ENCODE measurements around the gene LHPP. TPM values are rescaled to one million over a fixed set of nuclear protein-coding genes. Genes with fewer than 3 reads are reported as not detected.

The LHPP gene
- total RNA-seq, 1 experiment from 2014 or later: 17.3 TPM

DNA sequence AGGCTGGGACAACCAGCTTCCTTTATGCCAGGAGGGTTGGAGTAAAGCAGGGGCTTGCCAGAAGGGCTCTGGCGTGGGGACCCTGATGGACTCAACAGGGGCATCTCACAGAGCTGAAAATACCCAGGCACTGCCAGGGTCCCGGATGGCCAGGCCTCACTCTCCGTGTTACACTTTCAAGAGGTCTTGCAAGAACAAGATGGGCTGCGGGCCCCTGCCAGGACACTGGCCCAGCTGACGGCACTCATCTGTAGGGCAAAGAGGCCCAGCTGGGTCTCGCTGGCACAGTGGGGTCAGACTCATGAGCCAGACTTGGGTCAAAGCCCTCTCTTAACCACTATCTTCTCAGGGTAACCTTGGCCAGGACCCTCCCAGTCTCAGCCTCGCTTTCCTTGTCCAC is 191.7 kb downstream of the LHPP start:
- in situ Hi-C loops (cut with HindIII; ENCODE audit: low sequenced_read_pairs): no loop called here
- DNase-seq (ENCODE audit: low spot score): no peak

DNA sequence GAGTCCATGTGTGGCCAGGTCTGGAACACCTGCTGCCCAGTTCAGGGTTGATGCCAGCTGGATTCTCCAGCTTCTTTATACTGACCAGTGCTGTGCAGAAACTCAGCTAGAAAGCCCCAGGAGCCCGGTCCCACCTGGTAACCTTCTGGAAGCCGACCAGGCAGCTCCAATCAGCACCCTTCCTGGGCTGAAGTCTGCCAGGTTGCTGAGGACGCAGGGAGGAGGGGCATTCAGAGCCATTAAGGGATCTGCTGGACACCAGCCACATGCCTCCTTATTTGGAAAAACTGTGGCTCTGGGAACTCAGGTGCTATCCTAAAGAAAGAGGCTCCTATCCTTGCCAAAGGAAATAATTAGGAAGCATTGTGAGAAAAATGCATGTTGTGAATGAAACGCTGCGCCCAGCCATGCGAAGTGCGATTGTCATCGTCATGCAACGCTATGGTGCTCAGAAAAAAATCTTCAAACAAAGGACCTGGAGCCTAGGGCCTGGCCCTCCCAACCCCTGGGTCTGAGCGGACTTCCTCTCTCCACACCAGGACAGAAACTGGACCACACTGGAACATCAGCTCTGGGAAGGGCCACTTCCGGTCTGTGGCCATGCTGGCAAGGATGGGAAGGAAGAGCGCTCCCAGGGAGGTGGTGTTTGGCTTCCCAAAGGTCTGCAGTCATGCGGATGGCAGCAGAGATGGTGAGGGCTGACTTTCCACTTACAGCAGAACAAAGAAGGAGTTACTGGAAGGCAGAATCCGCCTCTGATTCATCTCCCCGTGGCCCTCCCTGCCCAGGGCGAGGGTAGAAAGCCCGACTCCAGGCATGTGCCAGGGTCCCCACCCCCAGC is 192.4 kb downstream of the LHPP start:
- peak; percentile 87 for DNase-seq (ENCODE audit: low spot score)
- in situ Hi-C loops (cut with HindIII; ENCODE audit: low sequenced_read_pairs): no loop called here

DNA sequence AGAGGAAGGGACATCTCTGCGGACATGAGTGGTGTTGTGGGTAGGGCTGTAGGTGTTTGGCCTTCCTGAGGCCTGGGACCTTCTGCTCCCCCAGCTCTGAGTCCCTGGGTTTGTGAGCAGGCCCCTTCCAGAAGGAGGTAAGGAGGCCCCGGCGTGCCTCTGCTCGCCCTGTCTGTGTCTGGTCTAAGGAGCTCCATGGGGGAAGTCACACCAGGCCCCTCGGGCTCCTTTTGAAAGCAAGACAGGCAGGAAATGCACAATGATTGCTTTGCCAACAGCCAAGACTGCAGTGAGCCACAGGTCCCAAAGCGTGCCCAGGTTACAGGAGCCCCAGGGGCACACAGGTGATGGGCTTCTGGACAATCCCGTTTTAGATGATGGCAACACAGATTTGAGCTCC is 193.1 kb downstream of the LHPP start:
- no peak for DNase-seq (ENCODE audit: low spot score)
- in situ Hi-C loops (cut with HindIII; ENCODE audit: low sequenced_read_pairs): no loop called here

DNA sequence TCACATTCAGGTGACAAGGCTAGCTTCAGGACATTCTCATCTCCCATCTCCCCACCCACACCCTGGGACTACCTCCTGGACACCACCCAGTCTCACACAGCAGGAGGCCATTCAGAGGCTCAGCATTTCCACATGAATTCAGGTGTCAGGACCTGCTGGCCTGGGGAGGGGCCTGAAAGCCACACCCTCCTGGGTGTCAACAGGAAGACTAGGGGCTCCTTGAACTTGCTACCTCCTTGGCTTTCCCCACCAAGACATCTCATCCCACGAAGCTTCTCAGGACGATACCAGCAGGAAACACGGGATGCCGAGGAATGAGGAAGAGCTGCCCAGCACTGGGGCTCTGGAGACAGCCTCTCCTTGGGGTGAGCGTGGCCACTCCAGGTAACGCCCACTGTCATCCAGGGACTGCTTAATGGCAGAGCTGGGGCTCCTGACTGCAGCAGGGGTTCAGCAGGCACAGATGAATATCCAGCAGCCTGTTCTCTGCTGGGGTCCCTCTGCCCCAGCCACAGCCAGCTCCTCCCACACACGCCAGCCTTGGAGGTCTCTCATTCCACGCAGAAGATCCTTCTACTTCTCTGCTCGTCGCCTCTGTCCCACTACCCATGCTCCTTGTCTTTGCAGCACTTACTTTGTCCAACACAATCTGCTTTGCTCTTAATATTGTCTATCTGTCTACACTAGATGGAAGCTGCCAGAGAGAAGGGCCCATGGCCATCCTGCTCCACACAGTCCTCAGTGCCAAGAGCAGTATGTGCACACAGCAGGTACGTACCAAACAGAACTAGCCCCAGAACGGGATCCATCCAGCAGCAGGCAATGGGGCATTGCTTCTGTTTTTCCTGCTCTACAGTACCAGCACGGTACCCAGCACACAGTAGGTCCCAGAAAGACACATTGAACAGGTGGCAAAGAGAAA is 193.8 kb downstream of the LHPP start:
- DNase-seq (ENCODE audit: low spot score): peak; percentile 75
- in situ Hi-C loops (cut with HindIII; ENCODE audit: low sequenced_read_pairs): no loop called here

DNA sequence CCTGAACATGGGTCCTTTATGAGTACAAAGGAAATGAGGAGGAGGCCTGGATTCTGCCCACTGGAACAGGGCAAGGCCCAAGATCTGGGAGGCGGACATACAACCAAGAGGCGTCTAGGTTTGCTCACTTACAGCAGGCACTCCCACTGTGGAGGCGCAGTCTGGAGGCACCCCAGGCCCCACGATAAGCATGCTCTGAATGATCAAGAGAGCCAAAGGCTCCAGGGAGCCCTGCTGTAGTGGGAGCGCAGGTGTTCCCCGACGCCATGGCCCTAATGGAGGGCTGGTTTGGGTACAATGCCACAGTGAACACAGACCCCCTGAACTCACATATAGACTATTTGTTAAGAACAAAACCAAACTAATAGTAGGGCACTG is 194.5 kb downstream of the LHPP start:
- in situ Hi-C loops (cut with HindIII; ENCODE audit: low sequenced_read_pairs): no loop called here
- DNase-seq (ENCODE audit: low spot score): no peak

DNA sequence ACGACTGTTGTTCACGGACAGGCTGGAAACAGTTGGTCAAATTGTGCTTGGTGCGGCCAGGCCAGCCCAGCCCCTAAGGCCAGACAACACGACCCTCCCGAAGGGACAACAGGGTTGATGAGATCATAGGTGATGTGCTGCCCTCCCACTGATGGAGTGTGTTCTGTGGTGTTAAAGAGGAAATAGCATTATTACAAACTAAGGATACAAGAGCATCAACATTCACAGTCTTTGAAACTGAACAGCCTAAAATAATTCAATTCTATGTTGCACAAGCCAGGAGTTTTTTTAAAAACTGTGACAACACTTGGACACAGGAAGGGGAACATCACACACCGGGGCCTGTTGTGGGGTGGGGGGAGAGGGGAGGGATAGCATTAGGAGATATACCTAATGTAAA is 194.9 kb downstream of the LHPP start:
- no peak for DNase-seq (ENCODE audit: low spot score)
- in situ Hi-C loops (cut with HindIII; ENCODE audit: low sequenced_read_pairs): no loop called here

DNA sequence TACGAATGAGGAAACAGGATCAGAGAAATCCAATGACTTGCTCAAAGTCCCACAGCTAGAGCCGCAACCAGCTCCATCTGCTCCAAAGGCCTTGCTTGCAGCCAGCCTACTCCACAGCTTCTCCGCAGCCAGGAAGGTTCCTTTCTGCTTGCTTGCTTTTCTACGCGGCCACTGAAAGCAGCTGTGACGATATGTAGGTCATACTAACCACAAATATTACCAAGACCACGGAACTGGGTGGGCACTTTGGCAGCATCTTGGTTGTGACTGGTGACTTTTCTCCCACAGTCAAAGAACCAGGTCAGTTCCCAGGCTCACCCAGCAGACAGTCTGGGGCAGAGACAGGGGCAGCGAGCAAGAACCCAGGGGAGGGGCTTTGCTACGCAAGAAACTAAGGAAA is 196.2 kb downstream of the LHPP start:
- in situ Hi-C loops (cut with HindIII; ENCODE audit: low sequenced_read_pairs): no loop called here
- peak; percentile 67 for DNase-seq (ENCODE audit: low spot score)

DNA sequence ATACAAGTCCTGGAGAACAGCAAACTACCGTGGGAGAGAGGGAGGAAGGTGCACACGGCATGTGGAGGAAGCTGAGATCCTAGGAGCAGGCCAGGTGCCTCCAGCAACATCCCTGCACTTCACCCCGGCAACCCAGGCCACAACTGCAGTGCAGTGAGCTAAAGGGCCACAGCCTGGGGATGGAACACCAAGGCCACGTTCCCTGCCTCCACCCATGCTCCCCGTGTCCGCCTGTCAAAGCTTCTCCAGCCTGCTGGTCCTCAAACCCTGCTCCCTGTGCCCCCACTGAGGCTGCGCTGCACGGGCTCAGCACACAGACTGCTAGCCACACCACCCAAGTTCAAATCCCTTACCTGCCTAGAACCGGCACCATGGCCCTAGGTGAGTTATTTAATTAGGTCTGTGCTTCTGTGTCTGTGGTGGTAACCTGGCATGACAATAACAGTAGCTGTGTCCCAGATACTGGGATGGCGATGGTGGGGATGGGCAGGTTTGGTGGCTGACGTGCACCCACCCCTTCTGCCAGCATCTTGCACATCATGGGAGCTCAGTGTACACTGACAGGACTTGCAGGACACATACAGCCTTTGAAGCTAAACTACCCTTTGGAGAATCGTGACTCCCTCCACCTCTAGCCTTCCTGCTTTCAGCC is 197.1 kb downstream of the LHPP start:
- no peak for DNase-seq (ENCODE audit: low spot score)
- in situ Hi-C loops (cut with HindIII; ENCODE audit: low sequenced_read_pairs): no loop called here

DNA sequence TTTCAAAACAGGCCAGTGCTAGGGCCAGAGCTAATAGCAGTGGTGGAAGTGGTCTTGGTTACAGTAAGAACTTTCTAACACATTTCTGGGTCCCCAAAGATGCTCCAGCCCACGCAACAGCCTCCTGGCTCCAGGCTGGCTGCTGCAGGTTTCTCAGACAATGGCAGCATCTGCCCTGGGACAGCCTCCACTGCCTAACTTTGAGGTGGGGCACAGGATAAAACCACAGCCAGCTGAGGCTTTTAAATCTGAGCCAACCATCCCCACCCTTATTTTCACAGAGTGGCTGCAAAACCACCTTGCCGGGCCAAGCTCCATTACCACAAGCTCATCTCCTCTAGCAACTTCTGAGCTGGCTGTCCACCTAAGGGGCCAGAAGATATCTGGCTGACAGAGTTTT is 197.8 kb downstream of the LHPP start:
- in situ Hi-C loops (cut with HindIII; ENCODE audit: low sequenced_read_pairs): no loop called here
- DNase-seq (ENCODE audit: low spot score): no peak

DNA sequence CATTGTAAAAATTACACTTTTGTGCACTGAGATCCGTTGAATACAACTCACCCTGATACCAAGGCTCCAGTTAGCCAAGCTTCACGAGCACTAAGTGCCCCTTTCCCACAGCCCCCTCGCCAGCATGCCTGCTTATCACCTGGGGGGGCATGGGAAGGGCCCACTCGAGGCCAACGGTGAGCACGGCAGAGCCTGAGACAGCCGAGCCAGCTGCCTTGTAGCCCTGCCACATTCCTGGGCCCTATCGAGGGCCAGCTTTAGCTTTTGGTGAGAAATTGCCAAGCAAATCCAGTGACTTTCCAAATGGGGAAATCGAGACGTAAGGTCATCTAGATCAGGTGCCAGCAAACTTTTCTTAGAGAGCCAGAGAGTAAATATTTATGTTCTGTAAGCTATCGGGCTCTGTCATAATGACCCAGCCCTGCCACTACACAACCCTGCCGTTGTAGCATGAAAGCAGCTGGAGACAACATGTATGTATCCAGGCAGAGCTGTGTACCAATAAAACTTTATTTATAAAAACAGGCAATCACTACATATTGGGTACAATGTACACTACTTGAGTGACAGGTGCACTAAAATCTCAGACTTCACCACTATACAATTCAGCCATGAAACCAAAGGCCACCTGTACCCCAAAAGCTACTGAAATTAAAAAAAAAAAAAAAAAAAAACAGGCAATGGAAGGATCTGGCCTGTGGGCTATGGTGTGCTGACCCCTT is 198.9 kb downstream of the LHPP start:
- DNase-seq (ENCODE audit: low spot score): no peak
- in situ Hi-C loops (cut with HindIII; ENCODE audit: low sequenced_read_pairs): no loop called here

DNA sequence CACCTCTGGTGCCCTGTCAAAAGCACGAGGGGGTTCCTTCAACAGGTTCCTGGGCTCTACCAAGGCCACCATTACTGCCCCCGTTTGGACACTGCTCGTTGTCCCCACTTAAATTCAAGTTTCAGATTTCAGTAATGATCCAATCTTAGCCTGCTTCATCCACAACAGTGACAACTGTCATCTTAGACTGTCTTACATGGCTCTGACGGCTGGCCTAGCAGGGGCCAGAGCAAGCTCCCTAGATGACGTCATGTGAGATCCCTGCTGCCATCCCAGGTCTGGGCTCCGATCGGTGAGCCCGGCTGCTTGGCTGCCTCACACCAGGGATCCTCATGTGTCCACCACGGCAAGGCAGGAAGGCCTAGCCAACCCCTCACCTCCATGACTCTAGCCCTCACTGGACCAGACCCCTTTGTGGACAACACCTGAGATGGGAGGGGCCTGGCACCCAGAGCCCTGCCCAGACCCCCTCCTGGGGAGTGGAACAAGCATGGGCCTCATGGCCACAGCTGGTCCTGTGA is 200.1 kb downstream of the LHPP start:
- in situ Hi-C loops (cut with HindIII; ENCODE audit: low sequenced_read_pairs): no loop called here
- DNase-seq (ENCODE audit: low spot score): no peak

DNA sequence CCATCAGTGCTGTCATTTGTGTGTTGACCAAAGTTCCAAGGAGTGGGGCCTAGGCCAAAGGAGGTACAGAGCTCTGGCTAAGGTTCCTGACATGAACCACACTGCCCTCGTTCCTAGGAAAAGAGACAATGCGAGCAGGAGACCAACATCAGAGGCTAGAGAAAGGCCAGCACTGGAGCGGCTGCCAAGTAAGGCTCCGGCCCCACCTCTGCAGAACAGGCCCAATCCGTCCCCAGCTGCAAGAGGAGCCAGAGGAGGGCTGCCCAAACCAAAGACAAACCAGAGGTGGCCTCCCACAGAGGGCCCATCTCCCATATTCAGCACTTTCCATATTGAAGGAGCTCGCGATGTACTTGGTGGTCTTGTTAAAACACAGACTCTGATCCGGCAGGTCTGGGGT is 201.6 kb downstream of the LHPP start:
- in situ Hi-C loops (cut with HindIII; ENCODE audit: low sequenced_read_pairs): no loop called here
- no peak for DNase-seq (ENCODE audit: low spot score)

Other genes starting within 250 kb of the LHPP start
- 193 and 244 TPM in 2 replicates for gene OAT, start 42.9 kb upstream of the LHPP start, total RNA-seq (2014; rRNA removed; shearing (Covaris generic))
- 0.06 and 0.68 TPM in 2 replicates for gene NKX1-2, start 11.8 kb upstream of the LHPP start, total RNA-seq (2014; rRNA removed; shearing (Covaris generic))

All from G401 (cell line).